Posterior cingulate gyrus (tissue), 11 donors: ENCODE results near the gene MAST2.
"Not testable (repeated sequence)": the region's sequence is repeated elsewhere in the genome, so short reads cannot be mapped to it uniquely, and the experiment has no call there.

ENCODE experiments used
- DNase-seq, 10 donors: peaks; one replicate each; pipeline versions ENCODE4 v3.0.0 to v3.0.0-alpha.2; 2020 to 2021; ENCODE audit warnings: mixed read lengths in 3 of 10
- intact Hi-C: fragments of 100-400 bp; cut with DNase I; formaldehyde crosslinking; loops from one replicate; pipeline ENCODE4 v1.15.1; 2023

The MAST2 gene

GRCh38 chr1:45890078-45890477 lies 86.7 kb downstream of the MAST2 start:
- intact Hi-C loops, result no loop called here
- DNase-seq, result no peak

GRCh38 chr1:45891087-45891486 lies 87.7 kb downstream of the MAST2 start:
- intact Hi-C loops, result no loop called here

GRCh38 chr1:45892068-45892785 lies 88.8 kb downstream of the MAST2 start:
- intact Hi-C loops, result no loop called here
- no peak for DNase-seq

More at GRCh38 chr1:45891087-45891486, 87.7 kb downstream of the MAST2 start:
- no peak for DNase-seq

- DNase-seq, result no peak
- intact Hi-C loops, result no loop called here
Observed at GRCh38 chr1:45894331-45894730, 90.9 kb downstream of the MAST2 start.

GRCh38 chr1:45894921-45895320 lies 91.5 kb downstream of the MAST2 start:
- intact Hi-C loops, result no loop called here
- no peak for DNase-seq

- intact Hi-C loops, result no loop called here
- DNase-seq, result no peak
Observed at GRCh38 chr1:45895406-45895805, 92.0 kb downstream of the MAST2 start.

GRCh38 chr1:45906883-45907282 lies 103.5 kb downstream of the MAST2 start:
- DNase-seq, result no peak
- intact Hi-C loops, result no loop called here

- intact Hi-C loops, result no loop called here
- no peak for DNase-seq
Observed at GRCh38 chr1:45908611-45909140, 105.3 kb downstream of the MAST2 start.

GRCh38 chr1:45911634-45912033 lies 108.2 kb downstream of the MAST2 start:
- intact Hi-C loops, result no loop called here
- no peak for DNase-seq

GRCh38 chr1:45913183-45913683 lies 109.8 kb downstream of the MAST2 start:
- no peak for DNase-seq
- intact Hi-C loops, result no loop called here

GRCh38 chr1:45913731-45914501 lies 110.5 kb downstream of the MAST2 start:
- intact Hi-C loops, result no loop called here
- DNase-seq, result no peak

- intact Hi-C loops, result no loop called here
- DNase-seq, result no peak
Observed at GRCh38 chr1:45914836-45915235, 111.4 kb downstream of the MAST2 start.

GRCh38 chr1:45922374-45922773 lies 119.0 kb downstream of the MAST2 start:
- intact Hi-C loops, result no loop called here
- peak in 1 of 10 donors; percentile 82 for DNase-seq

GRCh38 chr1:45922813-45923212 lies 119.4 kb downstream of the MAST2 start:
- intact Hi-C loops, result no loop called here

GRCh38 chr1:45923343-45923742 lies 119.9 kb downstream of the MAST2 start:
- DNase-seq, result no peak
- intact Hi-C loops, result no loop called here

More at GRCh38 chr1:45922813-45923212, 119.4 kb downstream of the MAST2 start:
- no peak for DNase-seq

GRCh38 chr1:45924736-45925135 lies 121.3 kb downstream of the MAST2 start:
- intact Hi-C loops, result no loop called here
- no peak for DNase-seq

GRCh38 chr1:45925728-45926287 lies 122.4 kb downstream of the MAST2 start:
- intact Hi-C loops, result no loop called here
- no peak for DNase-seq

GRCh38 chr1:45926330-45926729 lies 122.9 kb downstream of the MAST2 start:
- DNase-seq, result no peak
- intact Hi-C loops, result no loop called here

GRCh38 chr1:45927231-45927915 lies 124.0 kb downstream of the MAST2 start:
- intact Hi-C loops, DNase-seq: not testable (repeated sequence)

- DNase-seq, result no peak
- intact Hi-C loops, result no loop called here
Observed at GRCh38 chr1:45928486-45929205, 125.2 kb downstream of the MAST2 start.
